HepG2 (cell line): Measurements from ENCODE around the gene TBXA2R. TPM values are rescaled to one million over a fixed set of nuclear protein-coding genes. Genes with fewer than 3 reads are reported as not detected.

Experiments
- CBX1 ChIP-seq: IDR thresholded peaks from one replicate; pipeline ENCODE4 v1.6.1; 2016; ENCODE audit warnings: antibody characterized with exemption, low read depth
- FOSL2 ChIP-seq: sonication (generic); formaldehyde crosslinking; IDR thresholded peaks from 2 replicates; pipeline ENCODE4 v1.4.0; 2020; ENCODE audit warnings: missing genetic modification reagents
- KLF9 ChIP-seq: IDR thresholded peaks from 2 replicates; pipeline ENCODE4 v1.6.1; 2016; ENCODE audit warnings: low read depth
- MNT ChIP-seq: fragments of 450-650 bp; IDR thresholded peaks from 2 replicates; pipeline ENCODE4 v1.6.1; 2016
- RARA ChIP-seq: IDR thresholded peaks from 2 replicates; pipeline ENCODE4 v1.6.1; 2016; ENCODE audit warnings: missing genetic modification reagents, missing compliant biosample characterization
- RFXAP ChIP-seq: sonication (generic); formaldehyde crosslinking; IDR thresholded peaks from 2 replicates; pipeline ENCODE4 v1.4.0; 2020; ENCODE audit warnings: missing genetic modification reagents, borderline replicate concordance
- RORA ChIP-seq: sonication (generic); formaldehyde crosslinking; IDR thresholded peaks from 2 replicates; pipeline ENCODE4 v1.5.0; 2020; ENCODE audit warnings: mild to moderate bottlenecking, missing genetic modification reagents, moderate library complexity
- STAG1 ChIP-seq: sonication (generic); formaldehyde crosslinking; IDR thresholded peaks from 2 replicates; pipeline ENCODE4 v1.4.0; 2020; ENCODE audit warnings: missing genetic modification reagents
- TARDBP ChIP-seq: sonication (generic); formaldehyde crosslinking; IDR thresholded peaks from 2 replicates; pipeline ENCODE4 v1.8.0; 2022; ENCODE audit warnings: mild to moderate bottlenecking, missing genetic modification reagents
- TCF7L2 ChIP-seq: IDR thresholded peaks from 2 replicates; pipeline ENCODE4 v1.6.1; 2011; ENCODE audit warnings: mild to moderate bottlenecking, low read depth, low read length, moderate library complexity
- TGIF2 ChIP-seq: IDR thresholded peaks from 2 replicates; pipeline ENCODE4 v1.6.1; 2016; ENCODE audit warnings: control low read depth, missing compliant biosample characterization
- ZFP37 ChIP-seq: sonication (generic); formaldehyde crosslinking; IDR thresholded peaks from 2 replicates; pipeline ENCODE4 v1.4.0; 2020; ENCODE audit warnings: missing genetic modification reagents, borderline replicate concordance
- ZNF143 ChIP-seq: sonication (generic); formaldehyde crosslinking; IDR thresholded peaks from 2 replicates; pipeline ENCODE4 v1.4.0; 2020; ENCODE audit warnings: missing genetic modification reagents
- ZNF180 ChIP-seq: sonication (generic); formaldehyde crosslinking; IDR thresholded peaks from 2 replicates; pipeline ENCODE4 v1.4.0; 2020; ENCODE audit warnings: low read depth, missing genetic modification reagents, borderline replicate concordance
- ZNF24 ChIP-seq: fragments of 450-650 bp; IDR thresholded peaks from 2 replicates; pipeline ENCODE4 v1.6.1; 2017; ENCODE audit warnings: antibody characterized with exemption, mild to moderate bottlenecking
- ZNF543 ChIP-seq: sonication (generic); formaldehyde crosslinking; IDR thresholded peaks from 2 replicates; pipeline ENCODE4 v1.4.0; 2020; ENCODE audit warnings: mild to moderate bottlenecking, missing genetic modification reagents
- ZNF614 ChIP-seq: IDR thresholded peaks from 2 replicates; pipeline ENCODE4 v1.6.1; 2018; ENCODE audit warnings: missing biosample characterization, missing genetic modification reagents, inconsistent platforms, borderline replicate concordance
- ZNF773 ChIP-seq: sonication (generic); formaldehyde crosslinking; IDR thresholded peaks from 2 replicates; pipeline ENCODE4 v1.4.0; 2020; ENCODE audit warnings: missing genetic modification reagents, borderline replicate concordance
- polyA plus RNA-seq, 8 experiments: library from polyadenylated mRNA; depleted of rRNA in 3 of 8; stranded (reverse) in 7 of 8; unstranded in 1 of 8; fragments of >200 nt; fragmentation: Illumina TruSeq in 4 of 8; extraction: Trizol in 4 of 8; gene quantifications; 2 replicates each; pipeline versions ENCODE4 v1.2.1 to v1.2.3, GENCODE V29; 2011 to 2016; ENCODE audit warnings: low read depth in 4 of 8, missing spikeins in 1 of 8, mixed read lengths in 1 of 8; ENCODE audit not compliant: insufficient read depth in 1 of 8
- total RNA-seq, 5 experiments: library from RNA; depleted of rRNA; stranded (reverse); fragments of >200 nt; fragmentation: Illumina TruSeq; extraction: Trizol; gene quantifications; 2 replicates each; pipeline ENCODE4 v1.2.3, GENCODE V29; 2016; ENCODE audit warnings: low read depth in 1 of 5
- TF ChIP-seq, protein P1 (sequence below): sonication (generic); formaldehyde crosslinking; IDR thresholded peaks from 2 replicates; pipeline ENCODE4 v1.4.0; 2020; ENCODE audit warnings: missing genetic modification reagents, low read depth, mild to moderate bottlenecking, borderline replicate concordance
- TF ChIP-seq, protein P2 (sequence below): sonication (generic); formaldehyde crosslinking; IDR thresholded peaks from 2 replicates; pipeline ENCODE4 v1.5.1; 2020; ENCODE audit warnings: mild to moderate bottlenecking, missing genetic modification reagents, borderline replicate concordance
- TF ChIP-seq, protein P3 (sequence below): sonication (generic); formaldehyde crosslinking; IDR thresholded peaks from 2 replicates; pipeline ENCODE4 v1.4.0; 2020; ENCODE audit warnings: missing genetic modification reagents

Gene TBXA2R
- total and polyA plus RNA-seq, 2 of the 13 experiments (the other 11 are each of a cell fraction or from before 2014, with no cell fraction given), result 0.09 TPM; not detected in 1

GRCh38 chr19:3556978-3557460 lies 49.7 kb downstream of the TBXA2R start (continued):
- TF ChIP-seq TCF7L2 (no peak), ZNF543 (no peak), CBX1 (no peak), ZNF143 (CRISPR knock-in tag) (0 out of 2 replicates have a peak, but pooled peaks have one; percentile 1), ZNF773 (CRISPR knock-in tag) (no peak), STAG1 (peak; percentile 31; the same call in 1 of the 2 replicates), KLF9 (CRISPR knock-in tag) (no peak), RARA (CRISPR knock-in tag) (no peak), MNT (no peak), RORA (no peak), ZNF24 (no peak), ZFP37 (CRISPR knock-in tag) (no peak), ZNF614 (no peak), ZNF180 (CRISPR knock-in tag) (no peak), FOSL2 (CRISPR knock-in tag) (peak; percentile 54; the same call in 1 of the 2 replicates), TARDBP (no peak), RFXAP (CRISPR knock-in tag) (no peak), TGIF2 (CRISPR knock-in tag) (no peak)
- TF ChIP-seq, protein P1, sequence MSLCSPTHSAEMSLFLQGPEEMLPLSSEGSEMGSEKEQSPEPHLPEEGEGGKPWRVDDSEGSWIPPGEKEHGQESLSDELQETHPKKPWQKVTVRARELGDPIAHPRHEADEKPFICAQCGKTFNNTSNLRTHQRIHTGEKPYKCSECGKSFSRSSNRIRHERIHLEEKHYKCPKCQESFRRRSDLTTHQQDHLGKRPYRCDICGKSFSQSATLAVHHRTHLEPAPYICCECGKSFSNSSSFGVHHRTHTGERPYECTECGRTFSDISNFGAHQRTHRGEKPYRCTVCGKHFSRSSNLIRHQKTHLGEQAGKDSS (CRISPR knock-in tag), result peak; percentile 34; the same call in 1 of the 2 replicates
- TF ChIP-seq, protein P2, sequence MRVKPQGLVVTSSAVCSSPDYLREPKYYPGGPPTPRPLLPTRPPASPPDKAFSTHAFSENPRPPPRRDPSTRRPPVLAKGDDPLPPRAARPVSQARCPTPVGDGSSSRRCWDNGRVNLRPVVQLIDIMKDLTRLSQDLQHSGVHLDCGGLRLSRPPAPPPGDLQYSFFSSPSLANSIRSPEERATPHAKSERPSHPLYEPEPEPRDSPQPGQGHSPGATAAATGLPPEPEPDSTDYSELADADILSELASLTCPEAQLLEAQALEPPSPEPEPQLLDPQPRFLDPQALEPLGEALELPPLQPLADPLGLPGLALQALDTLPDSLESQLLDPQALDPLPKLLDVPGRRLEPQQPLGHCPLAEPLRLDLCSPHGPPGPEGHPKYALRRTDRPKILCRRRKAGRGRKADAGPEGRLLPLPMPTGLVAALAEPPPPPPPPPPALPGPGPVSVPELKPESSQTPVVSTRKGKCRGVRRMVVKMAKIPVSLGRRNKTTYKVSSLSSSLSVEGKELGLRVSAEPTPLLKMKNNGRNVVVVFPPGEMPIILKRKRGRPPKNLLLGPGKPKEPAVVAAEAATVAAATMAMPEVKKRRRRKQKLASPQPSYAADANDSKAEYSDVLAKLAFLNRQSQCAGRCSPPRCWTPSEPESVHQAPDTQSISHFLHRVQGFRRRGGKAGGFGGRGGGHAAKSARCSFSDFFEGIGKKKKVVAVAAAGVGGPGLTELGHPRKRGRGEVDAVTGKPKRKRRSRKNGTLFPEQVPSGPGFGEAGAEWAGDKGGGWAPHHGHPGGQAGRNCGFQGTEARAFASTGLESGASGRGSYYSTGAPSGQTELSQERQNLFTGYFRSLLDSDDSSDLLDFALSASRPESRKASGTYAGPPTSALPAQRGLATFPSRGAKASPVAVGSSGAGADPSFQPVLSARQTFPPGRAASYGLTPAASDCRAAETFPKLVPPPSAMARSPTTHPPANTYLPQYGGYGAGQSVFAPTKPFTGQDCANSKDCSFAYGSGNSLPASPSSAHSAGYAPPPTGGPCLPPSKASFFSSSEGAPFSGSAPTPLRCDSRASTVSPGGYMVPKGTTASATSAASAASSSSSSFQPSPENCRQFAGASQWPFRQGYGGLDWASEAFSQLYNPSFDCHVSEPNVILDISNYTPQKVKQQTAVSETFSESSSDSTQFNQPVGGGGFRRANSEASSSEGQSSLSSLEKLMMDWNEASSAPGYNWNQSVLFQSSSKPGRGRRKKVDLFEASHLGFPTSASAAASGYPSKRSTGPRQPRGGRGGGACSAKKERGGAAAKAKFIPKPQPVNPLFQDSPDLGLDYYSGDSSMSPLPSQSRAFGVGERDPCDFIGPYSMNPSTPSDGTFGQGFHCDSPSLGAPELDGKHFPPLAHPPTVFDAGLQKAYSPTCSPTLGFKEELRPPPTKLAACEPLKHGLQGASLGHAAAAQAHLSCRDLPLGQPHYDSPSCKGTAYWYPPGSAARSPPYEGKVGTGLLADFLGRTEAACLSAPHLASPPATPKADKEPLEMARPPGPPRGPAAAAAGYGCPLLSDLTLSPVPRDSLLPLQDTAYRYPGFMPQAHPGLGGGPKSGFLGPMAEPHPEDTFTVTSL (CRISPR knock-in tag), result no peak
- TF ChIP-seq, protein P3, sequence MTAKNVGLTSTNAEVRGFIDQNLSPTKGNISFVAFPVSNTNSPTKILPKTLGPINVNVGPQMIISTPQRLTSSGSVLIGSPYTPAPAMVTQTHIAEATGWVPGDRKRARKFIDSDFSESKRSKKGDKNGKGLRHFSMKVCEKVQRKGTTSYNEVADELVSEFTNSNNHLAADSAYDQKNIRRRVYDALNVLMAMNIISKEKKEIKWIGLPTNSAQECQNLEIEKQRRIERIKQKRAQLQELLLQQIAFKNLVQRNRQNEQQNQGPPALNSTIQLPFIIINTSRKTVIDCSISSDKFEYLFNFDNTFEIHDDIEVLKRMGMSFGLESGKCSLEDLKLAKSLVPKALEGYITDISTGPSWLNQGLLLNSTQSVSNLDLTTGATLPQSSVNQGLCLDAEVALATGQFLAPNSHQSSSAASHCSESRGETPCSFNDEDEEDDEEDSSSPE (CRISPR knock-in tag), result no peak
